ENCODE measurements around the gene MCTP2. TPM values are rescaled to one million over a fixed set of nuclear protein-coding genes. Genes with fewer than 3 reads are reported as not detected.

MCTP2 gene
- total and polyA plus RNA-seq, 2 donors (not counting 1 experiment from before 2014, with no cell fraction given): 38.3 to 64.8 TPM

DNA sequence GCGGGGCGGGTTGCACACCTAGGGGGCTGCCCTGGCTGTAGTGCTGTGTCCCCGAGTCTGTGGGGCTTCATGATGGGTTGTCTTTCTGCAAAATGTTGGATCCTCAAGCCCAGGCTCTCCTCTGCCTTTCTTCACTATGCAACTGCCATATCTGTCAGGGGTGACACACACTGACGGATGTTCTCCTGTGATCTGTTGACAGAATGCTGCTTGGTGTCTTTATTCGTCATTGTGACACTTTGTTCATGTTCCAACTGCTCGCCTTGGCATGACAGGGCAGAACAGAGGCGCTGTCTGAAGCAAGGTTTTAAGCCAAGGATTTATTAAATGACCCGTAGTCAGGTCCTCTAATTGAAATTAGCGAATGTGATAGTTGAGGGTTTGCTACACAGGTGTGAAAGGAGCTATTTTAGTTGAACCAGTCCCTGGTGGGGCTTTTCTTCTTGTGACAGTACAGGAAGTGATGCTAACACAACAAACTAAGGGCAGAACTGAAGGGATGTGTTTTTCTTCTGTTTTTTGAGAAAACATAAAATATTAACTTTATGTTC, 173.4 kb downstream of the MCTP2 start:
- no peaks in the 10 kb centered on the region for H3K9me3 Mint-ChIP-seq (ENCODE audit: insufficient read depth)
- Histone ChIP-seq H3K27ac (ENCODE audit: low read length in 2 of 2) (no peak overlapping the region), H4K20me1 (ENCODE audit: control insufficient read depth, insufficient read depth, low read length, poor library complexity, severe bottlenecking) (no peaks in the 10 kb centered on the region), H3K9me3 (ENCODE audit: control extremely low read depth in 1 of 3, control insufficient read depth in 2 of 3, insufficient read depth in 1 of 3, low read length in 2 of 3) (no peaks in the 10 kb centered on the region), H3K27me3 (replicated peaks in 1 of 4; ENCODE audit: control extremely low read depth in 1 of 4, control insufficient read depth in 3 of 4, insufficient read depth in 4 of 4, low read length in 3 of 4) (no peaks in the 10 kb centered on the region), H3K79me2 (ENCODE audit: control insufficient read depth, insufficient read depth, low read length) (no peaks in the 10 kb centered on the region), H3K36me3 (replicated peaks in 1 of 2; ENCODE audit: control extremely low read depth in 1 of 2, control insufficient read depth in 1 of 2, extremely low read depth in 1 of 2, insufficient read depth in 2 of 2, low read length in 1 of 2) (peaks cover 25 to 41% of the 10 kb centered on the region in 2 experiments), H2AFZ (ENCODE audit: insufficient read depth, low read depth, low read length, poor library complexity, severe bottlenecking) (no peak overlapping the region), H3K9ac (ENCODE audit: low read length) (no peak overlapping the region), H3K4me2 (replicated peaks; ENCODE audit: low read depth, low read length, poor library complexity, severe bottlenecking) (no peak overlapping the region), H3K4me3 (ENCODE audit: control extremely low read depth in 1 of 5, extremely low read depth in 1 of 5, insufficient read depth in 1 of 5, low read depth in 2 of 5, low read length in 4 of 5) (no peak overlapping the region), H3K4me1 (ENCODE audit: control insufficient read depth in 2 of 2, insufficient read depth in 2 of 2, low read length in 2 of 2) (no peaks in the 10 kb centered on the region)
- ChIA-PET CTCF (interaction anchor here (0.6 kb wide), 1 partner anchor 11 kb away, joined by 3 read pairs; no protein-coding TSS in a partner anchor), POLR2A (no interaction called here)
- 89% methylated on average over 8 of the region's 9 CpGs for WGBS (ENCODE audit: insufficient coverage)
- no peak overlapping the region for H3K4me3 Mint-ChIP-seq
- H3K27me3 Mint-ChIP-seq: no peaks in the 10 kb centered on the region
- no peak for TF ChIP-seq EZH2 (IDR thresholded peaks at IDR 0.05; ENCODE audit: borderline replicate concordance, insufficient read depth, low read depth, low read length, poor library complexity, severe bottlenecking)
- TF ChIP-seq, protein P1, sequence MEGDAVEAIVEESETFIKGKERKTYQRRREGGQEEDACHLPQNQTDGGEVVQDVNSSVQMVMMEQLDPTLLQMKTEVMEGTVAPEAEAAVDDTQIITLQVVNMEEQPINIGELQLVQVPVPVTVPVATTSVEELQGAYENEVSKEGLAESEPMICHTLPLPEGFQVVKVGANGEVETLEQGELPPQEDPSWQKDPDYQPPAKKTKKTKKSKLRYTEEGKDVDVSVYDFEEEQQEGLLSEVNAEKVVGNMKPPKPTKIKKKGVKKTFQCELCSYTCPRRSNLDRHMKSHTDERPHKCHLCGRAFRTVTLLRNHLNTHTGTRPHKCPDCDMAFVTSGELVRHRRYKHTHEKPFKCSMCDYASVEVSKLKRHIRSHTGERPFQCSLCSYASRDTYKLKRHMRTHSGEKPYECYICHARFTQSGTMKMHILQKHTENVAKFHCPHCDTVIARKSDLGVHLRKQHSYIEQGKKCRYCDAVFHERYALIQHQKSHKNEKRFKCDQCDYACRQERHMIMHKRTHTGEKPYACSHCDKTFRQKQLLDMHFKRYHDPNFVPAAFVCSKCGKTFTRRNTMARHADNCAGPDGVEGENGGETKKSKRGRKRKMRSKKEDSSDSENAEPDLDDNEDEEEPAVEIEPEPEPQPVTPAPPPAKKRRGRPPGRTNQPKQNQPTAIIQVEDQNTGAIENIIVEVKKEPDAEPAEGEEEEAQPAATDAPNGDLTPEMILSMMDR (IDR thresholded peaks at IDR 0.05): no peak
- H3K27ac Mint-ChIP-seq: no peak overlapping the region
- DNase-seq: no peak
- no peaks in the 10 kb centered on the region for H3K4me1 Mint-ChIP-seq
- no peak for ATAC-seq (ENCODE audit: low read depth)
- intact Hi-C loops (cut with micrococcal nuclease): loop anchor here (5.0 kb wide), 1 partner anchor 887 kb away; no protein-coding TSS in a partner anchor

- ChIA-PET CTCF (interaction anchor here (1.1 kb wide), 1 partner anchor 41 kb away, joined by 3 read pairs; no protein-coding TSS in a partner anchor), POLR2A (no interaction called here)
- Histone ChIP-seq H3K79me2 (ENCODE audit: control insufficient read depth, insufficient read depth, low read length) (no peaks in the 10 kb centered on the region), H3K4me3 (ENCODE audit: control extremely low read depth in 1 of 5, extremely low read depth in 1 of 5, insufficient read depth in 1 of 5, low read depth in 2 of 5, low read length in 4 of 5) (no peak overlapping the region), H3K36me3 (replicated peaks in 1 of 2; ENCODE audit: control extremely low read depth in 1 of 2, control insufficient read depth in 1 of 2, extremely low read depth in 1 of 2, insufficient read depth in 2 of 2, low read length in 1 of 2) (peaks cover 7 to 15% of the 10 kb centered on the region in 2 experiments), H3K27me3 (replicated peaks in 1 of 4; ENCODE audit: control extremely low read depth in 1 of 4, control insufficient read depth in 3 of 4, insufficient read depth in 4 of 4, low read length in 3 of 4) (no peaks in the 10 kb centered on the region), H3K27ac (ENCODE audit: low read length in 2 of 2) (no peak overlapping the region), H3K9ac (ENCODE audit: low read length) (no peak overlapping the region), H4K20me1 (ENCODE audit: control insufficient read depth, insufficient read depth, low read length, poor library complexity, severe bottlenecking) (no peaks in the 10 kb centered on the region), H3K4me1 (ENCODE audit: control insufficient read depth in 2 of 2, insufficient read depth in 2 of 2, low read length in 2 of 2) (no peaks in the 10 kb centered on the region), H2AFZ (ENCODE audit: insufficient read depth, low read depth, low read length, poor library complexity, severe bottlenecking) (no peak overlapping the region), H3K4me2 (replicated peaks; ENCODE audit: low read depth, low read length, poor library complexity, severe bottlenecking) (no peak overlapping the region), H3K9me3 (ENCODE audit: control extremely low read depth in 1 of 3, control insufficient read depth in 2 of 3, insufficient read depth in 1 of 3, low read length in 2 of 3) (no peaks in the 10 kb centered on the region)
- 88% methylated on average over 4 of the region's 5 CpGs for WGBS (ENCODE audit: insufficient coverage)
- Mint-ChIP-seq H3K9me3 (ENCODE audit: insufficient read depth) (no peaks in the 10 kb centered on the region), H3K4me3 (no peak overlapping the region), H3K4me1 (peaks cover 10% of the 10 kb centered on the region), H3K27ac (no peak overlapping the region), H3K27me3 (no peaks in the 10 kb centered on the region)
- ATAC-seq (ENCODE audit: low read depth): no peak
- no peak for DNase-seq
- intact Hi-C loops (cut with micrococcal nuclease): no loop called here
- TF ChIP-seq EZH2 (IDR thresholded peaks at IDR 0.05; ENCODE audit: borderline replicate concordance, insufficient read depth, low read depth, low read length, poor library complexity, severe bottlenecking): no peak
- TF ChIP-seq, protein P1 (IDR thresholded peaks at IDR 0.05): no peak
These were observed 179.9 kb downstream of the MCTP2 start for GRCh38 chr15:94411285-94411684.
